HepG2 (cell line): Measurements from ENCODE around the gene SLC35F3. TPM values are rescaled to one million over a fixed set of nuclear protein-coding genes. Genes with fewer than 3 reads are reported as not detected.

Experiments
- ATAC-seq: fragments of 200-7000 bp; cut with Tn5 transposase; 3 replicates; pipeline ENCODE4 v1.9.1; 2020; ENCODE audit warnings: mild to moderate bottlenecking, moderate library complexity
- BruUV-seq: library from RNA; stranded (reverse); fragments of 400-500 nt; replicated peaks from 2 replicates; lab custom pipeline; 2021; lab: Mats Ljungman, UMichigan
- CTCF ChIA-PET: fragments of 300-600 bp; formaldehyde crosslinking; extraction: SDS; loops from one replicate; lab custom pipeline; 2021; ENCODE audit warnings: low total read pairs, inconsistent platforms, low intra/inter-chr PET ratio; lab: Yijun Ruan, JAX
- POLR2A ChIA-PET: fragments of 350-600 bp; sonication (Branson Sonifier 250); formaldehyde crosslinking; loops from one replicate; lab custom pipeline; 2020; ENCODE audit warnings: antibody characterized with exemption, inconsistent platforms; lab: Yijun Ruan, JAX
- DNase-seq: peaks from one replicate; pipeline ENCODE4 v3.0.0-alpha.2; 2015; ENCODE audit warnings: low spot score
- FAIRE-seq: peaks from 3 replicates; lab custom pipeline; 2011; peaks lifted over from hg19 to GRCh38; lab: Jason Lieb, UNC
- H2AFZ ChIP-seq: one replicate; pipeline ENCODE4 v1.6.1; 2011; ENCODE audit warnings: low read length, inconsistent platforms
- H3K27ac ChIP-seq: fragments of 300-600 bp; 3 replicates; pipeline ENCODE4 v1.8.0; 2011; ENCODE audit warnings: mixed run types, mild to moderate bottlenecking, mixed read lengths, low read length, inconsistent platforms; ENCODE audit not compliant: insufficient read depth; ENCODE audit errors: extremely low read length
- H3K27me3 ChIP-seq, 2 experiments: fragments of 200-600 bp in 1 of 2; 2 replicates in 1 of 2; 3 replicates in 1 of 2; pipeline versions ENCODE4 v1.6.0 to v1.8.0; 2011; ENCODE audit warnings: low read length in 2 of 2, mild to moderate bottlenecking in 2 of 2, moderate library complexity in 2 of 2, inconsistent platforms in 1 of 2; ENCODE audit not compliant: insufficient read depth in 2 of 2, control insufficient read depth in 1 of 2
- H3K36me3 ChIP-seq, 2 experiments: fragments of 200-600 bp in 1 of 2; replicated peaks in 1 of 2; 2 replicates in 1 of 2; 3 replicates in 1 of 2; pipeline versions ENCODE4 v1.5.1 to v1.8.0; 2011; ENCODE audit warnings: low read length in 2 of 2, inconsistent platforms in 1 of 2; ENCODE audit not compliant: insufficient read depth in 2 of 2, control insufficient read depth in 1 of 2
- H3K4me1 ChIP-seq: 2 replicates; pipeline ENCODE4 v1.5.1; 2012; ENCODE audit warnings: low read length, inconsistent platforms; ENCODE audit not compliant: insufficient read depth
- H3K4me2 ChIP-seq: 2 replicates; pipeline ENCODE4 v1.6.0; 2011; ENCODE audit warnings: low read depth, low read length, inconsistent platforms
- H3K4me3 ChIP-seq, 3 experiments: fragments of 200-600 bp in 1 of 3; sonication (generic), shearing (Covaris generic) in 1 of 3; replicated peaks in 1 of 3; 2 replicates each; pipeline ENCODE4 v1.5.1; 2011 to 2016; ENCODE audit warnings: low read length in 3 of 3, inconsistent platforms in 2 of 3, low read depth in 2 of 3, mild to moderate bottlenecking in 2 of 3, control low read depth in 1 of 3, mixed read lengths in 1 of 3; ENCODE audit not compliant: insufficient read depth in 1 of 3
- H3K79me2 ChIP-seq: one replicate; pipeline ENCODE4 v1.6.1; 2011; ENCODE audit warnings: low read length, inconsistent platforms; ENCODE audit not compliant: insufficient read depth
- H3K9ac ChIP-seq: 2 replicates; pipeline ENCODE4 v1.6.0; 2011; ENCODE audit warnings: mild to moderate bottlenecking, low read depth, low read length, inconsistent platforms; ENCODE audit not compliant: insufficient read depth
- H3K9me3 ChIP-seq: 2 replicates; pipeline ENCODE4 v1.5.1; 2012; ENCODE audit warnings: mild to moderate bottlenecking, low read length
- H4K20me1 ChIP-seq: 2 replicates; pipeline ENCODE4 v1.6.0; 2011; ENCODE audit warnings: inconsistent platforms, mild to moderate bottlenecking, low read length, moderate library complexity; ENCODE audit not compliant: insufficient read depth
- ATF7-NPFF ChIP-seq: sonication (generic); formaldehyde crosslinking; IDR thresholded peaks from 2 replicates; pipeline ENCODE4 v1.8.1; 2023; ENCODE audit warnings: mild to moderate bottlenecking, low read depth, missing genetic modification reagents, moderate library complexity
- GLI4 ChIP-seq: sonication (generic); formaldehyde crosslinking; IDR thresholded peaks from 2 replicates; pipeline ENCODE4 v1.5.1; 2020; ENCODE audit warnings: missing genetic modification reagents, mild to moderate bottlenecking, moderate library complexity, borderline replicate concordance
- MEF2D ChIP-seq: sonication (generic); formaldehyde crosslinking; IDR thresholded peaks from 2 replicates; pipeline ENCODE4 v1.5.1; 2020; ENCODE audit warnings: mild to moderate bottlenecking, missing genetic modification reagents
- POGZ ChIP-seq: sonication (generic); formaldehyde crosslinking; IDR thresholded peaks from 2 replicates; pipeline ENCODE4 v1.4.0; 2020; ENCODE audit warnings: mild to moderate bottlenecking, missing genetic modification reagents
- WGBS: methylation state at CpG from one replicate; pipeline ENCODE4 v1.1.6; 2017; ENCODE audit warnings: low lambda C conversion rate; 5-methylcytosine and 5-hydroxymethylcytosine counted together
- in situ Hi-C: cut with HindIII; loops from 2 replicates; pipeline ENCODE4 v1.10.0; 2017; ENCODE audit warnings: low pct_unique_long_range_greater_than_20kb; ENCODE audit not compliant: extremely low pct_ligation_motif_present
- intact Hi-C: fragments of 100-400 bp; cut with micrococcal nuclease; formaldehyde crosslinking; loops from one replicate; pipeline ENCODE4 v1.10.0; 2022; ENCODE audit not compliant: unreplicated experiment
- polyA plus RNA-seq, 8 experiments: library from polyadenylated mRNA; depleted of rRNA in 3 of 8; stranded (reverse) in 7 of 8; unstranded in 1 of 8; fragments of >200 nt; fragmentation: Illumina TruSeq in 4 of 8; extraction: Trizol in 4 of 8; gene quantifications; 2 replicates each; pipeline versions ENCODE4 v1.2.1 to v1.2.3, GENCODE V29; 2011 to 2016; ENCODE audit warnings: low read depth in 4 of 8, missing spikeins in 1 of 8, mixed read lengths in 1 of 8; ENCODE audit not compliant: insufficient read depth in 1 of 8
- total RNA-seq, 5 experiments: library from RNA; depleted of rRNA; stranded (reverse); fragments of >200 nt; fragmentation: Illumina TruSeq; extraction: Trizol; gene quantifications; 2 replicates each; pipeline ENCODE4 v1.2.3, GENCODE V29; 2016; ENCODE audit warnings: low read depth in 1 of 5
- TF ChIP-seq, protein P1 (sequence below): sonication (generic); formaldehyde crosslinking; IDR thresholded peaks from 2 replicates; pipeline ENCODE4 v1.4.0; 2020; ENCODE audit warnings: missing genetic modification reagents
- TF ChIP-seq, protein P2 (sequence below): sonication (generic); formaldehyde crosslinking; IDR thresholded peaks from 2 replicates; pipeline ENCODE4 v1.8.0; 2022; ENCODE audit warnings: mild to moderate bottlenecking, missing genetic modification reagents
- TF ChIP-seq, protein P3 (sequence below): sonication (generic); formaldehyde crosslinking; IDR thresholded peaks from 2 replicates; pipeline ENCODE4 v1.4.0; 2020; ENCODE audit warnings: missing genetic modification reagents, borderline replicate concordance
- TF ChIP-seq, protein P4 (sequence below): sonication (generic); formaldehyde crosslinking; IDR thresholded peaks from 2 replicates; pipeline ENCODE4 v1.4.0; 2020; ENCODE audit warnings: missing genetic modification reagents, borderline replicate concordance
- TF ChIP-seq, protein P5 (sequence below): sonication (generic); formaldehyde crosslinking; IDR thresholded peaks from 2 replicates; pipeline ENCODE4 v1.4.0; 2020; ENCODE audit warnings: mild to moderate bottlenecking, missing genetic modification reagents
- TF ChIP-seq, protein P6 (sequence below): sonication (generic); formaldehyde crosslinking; conservative IDR thresholded peaks from 2 replicates; pipeline ENCODE4 v1.4.0; 2020; ENCODE audit warnings: missing genetic modification reagents

SLC35F3 gene
- total and polyA plus RNA-seq, 2 of the 13 experiments (the other 11 are each of a cell fraction or from before 2014, with no cell fraction given) = not detected

DNA sequence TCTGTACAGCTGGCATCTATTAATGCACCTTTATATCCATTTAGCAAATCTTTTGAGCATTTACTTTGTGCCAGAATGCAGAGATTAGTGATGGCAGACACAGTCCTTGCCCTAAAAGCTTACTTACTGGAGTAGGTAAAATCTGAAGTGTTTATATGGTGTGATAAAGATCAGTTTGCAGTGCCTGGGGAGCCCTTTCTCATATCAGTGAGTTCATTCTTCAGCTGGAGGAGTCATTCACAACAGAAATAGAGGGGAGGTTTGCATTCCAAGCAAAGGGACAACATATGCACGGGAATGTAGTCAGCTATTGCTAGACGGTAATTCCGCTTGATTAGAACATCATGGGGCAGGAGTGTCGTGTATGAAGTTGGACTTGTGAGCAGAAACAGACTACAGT, 8.4 kb downstream of the SLC35F3 start:
- FAIRE-seq (no peak), DNase-seq (no peak), ATAC-seq (no peak)
- H3K27ac ChIP-seq = no peak overlapping the region
- no peak overlapping the region for H3K9ac ChIP-seq
- ChIA-PET POLR2A (no interaction called here), CTCF (no interaction called here)
- H3K9me3 ChIP-seq = no peaks in the 10 kb centered on the region
- H3K4me2 ChIP-seq = no peak overlapping the region
- in situ Hi-C loops (no loop called here), intact Hi-C loops (no loop called here)
- no peaks in the 10 kb centered on the region for H4K20me1 ChIP-seq
- H3K27me3 ChIP-seq = 0 out of 5 replicates have a peak, but pooled peaks cover 0 to under 1% of the 10 kb centered on the region in 2 experiments
- BruUV-seq = no TSS peak
- no peak overlapping the region for H2AFZ ChIP-seq
- H3K4me1 ChIP-seq = no peaks in the 10 kb centered on the region
- WGBS = 28% methylated on average over 4 of the region's 4 CpGs
- no peaks in the 10 kb centered on the region for H3K79me2 ChIP-seq
- no peaks in the 10 kb centered on the region for H3K36me3 ChIP-seq
- H3K4me3 ChIP-seq = no peak overlapping the region
- TF ChIP-seq, protein P1, sequence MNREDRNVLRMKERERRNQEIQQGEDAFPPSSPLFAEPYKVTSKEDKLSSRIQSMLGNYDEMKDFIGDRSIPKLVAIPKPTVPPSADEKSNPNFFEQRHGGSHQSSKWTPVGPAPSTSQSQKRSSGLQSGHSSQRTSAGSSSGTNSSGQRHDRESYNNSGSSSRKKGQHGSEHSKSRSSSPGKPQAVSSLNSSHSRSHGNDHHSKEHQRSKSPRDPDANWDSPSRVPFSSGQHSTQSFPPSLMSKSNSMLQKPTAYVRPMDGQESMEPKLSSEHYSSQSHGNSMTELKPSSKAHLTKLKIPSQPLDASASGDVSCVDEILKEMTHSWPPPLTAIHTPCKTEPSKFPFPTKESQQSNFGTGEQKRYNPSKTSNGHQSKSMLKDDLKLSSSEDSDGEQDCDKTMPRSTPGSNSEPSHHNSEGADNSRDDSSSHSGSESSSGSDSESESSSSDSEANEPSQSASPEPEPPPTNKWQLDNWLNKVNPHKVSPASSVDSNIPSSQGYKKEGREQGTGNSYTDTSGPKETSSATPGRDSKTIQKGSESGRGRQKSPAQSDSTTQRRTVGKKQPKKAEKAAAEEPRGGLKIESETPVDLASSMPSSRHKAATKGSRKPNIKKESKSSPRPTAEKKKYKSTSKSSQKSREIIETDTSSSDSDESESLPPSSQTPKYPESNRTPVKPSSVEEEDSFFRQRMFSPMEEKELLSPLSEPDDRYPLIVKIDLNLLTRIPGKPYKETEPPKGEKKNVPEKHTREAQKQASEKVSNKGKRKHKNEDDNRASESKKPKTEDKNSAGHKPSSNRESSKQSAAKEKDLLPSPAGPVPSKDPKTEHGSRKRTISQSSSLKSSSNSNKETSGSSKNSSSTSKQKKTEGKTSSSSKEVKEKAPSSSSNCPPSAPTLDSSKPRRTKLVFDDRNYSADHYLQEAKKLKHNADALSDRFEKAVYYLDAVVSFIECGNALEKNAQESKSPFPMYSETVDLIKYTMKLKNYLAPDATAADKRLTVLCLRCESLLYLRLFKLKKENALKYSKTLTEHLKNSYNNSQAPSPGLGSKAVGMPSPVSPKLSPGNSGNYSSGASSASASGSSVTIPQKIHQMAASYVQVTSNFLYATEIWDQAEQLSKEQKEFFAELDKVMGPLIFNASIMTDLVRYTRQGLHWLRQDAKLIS (CRISPR knock-in tag) = no peak
- TF ChIP-seq ATF7-NPFF (CRISPR knock-in tag) (no peak), MEF2D (CRISPR knock-in tag) (no peak), GLI4 (CRISPR knock-in tag) (no peak), POGZ (CRISPR knock-in tag) (no peak)
- TF ChIP-seq, protein P2, sequence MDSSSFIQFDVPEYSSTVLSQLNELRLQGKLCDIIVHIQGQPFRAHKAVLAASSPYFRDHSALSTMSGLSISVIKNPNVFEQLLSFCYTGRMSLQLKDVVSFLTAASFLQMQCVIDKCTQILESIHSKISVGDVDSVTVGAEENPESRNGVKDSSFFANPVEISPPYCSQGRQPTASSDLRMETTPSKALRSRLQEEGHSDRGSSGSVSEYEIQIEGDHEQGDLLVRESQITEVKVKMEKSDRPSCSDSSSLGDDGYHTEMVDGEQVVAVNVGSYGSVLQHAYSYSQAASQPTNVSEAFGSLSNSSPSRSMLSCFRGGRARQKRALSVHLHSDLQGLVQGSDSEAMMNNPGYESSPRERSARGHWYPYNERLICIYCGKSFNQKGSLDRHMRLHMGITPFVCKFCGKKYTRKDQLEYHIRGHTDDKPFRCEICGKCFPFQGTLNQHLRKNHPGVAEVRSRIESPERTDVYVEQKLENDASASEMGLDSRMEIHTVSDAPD (CRISPR knock-in tag) = no peak
- TF ChIP-seq, protein P3, sequence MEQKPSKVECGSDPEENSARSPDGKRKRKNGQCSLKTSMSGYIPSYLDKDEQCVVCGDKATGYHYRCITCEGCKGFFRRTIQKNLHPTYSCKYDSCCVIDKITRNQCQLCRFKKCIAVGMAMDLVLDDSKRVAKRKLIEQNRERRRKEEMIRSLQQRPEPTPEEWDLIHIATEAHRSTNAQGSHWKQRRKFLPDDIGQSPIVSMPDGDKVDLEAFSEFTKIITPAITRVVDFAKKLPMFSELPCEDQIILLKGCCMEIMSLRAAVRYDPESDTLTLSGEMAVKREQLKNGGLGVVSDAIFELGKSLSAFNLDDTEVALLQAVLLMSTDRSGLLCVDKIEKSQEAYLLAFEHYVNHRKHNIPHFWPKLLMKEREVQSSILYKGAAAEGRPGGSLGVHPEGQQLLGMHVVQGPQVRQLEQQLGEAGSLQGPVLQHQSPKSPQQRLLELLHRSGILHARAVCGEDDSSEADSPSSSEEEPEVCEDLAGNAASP (CRISPR knock-in tag) = no peak
- TF ChIP-seq, protein P4, sequence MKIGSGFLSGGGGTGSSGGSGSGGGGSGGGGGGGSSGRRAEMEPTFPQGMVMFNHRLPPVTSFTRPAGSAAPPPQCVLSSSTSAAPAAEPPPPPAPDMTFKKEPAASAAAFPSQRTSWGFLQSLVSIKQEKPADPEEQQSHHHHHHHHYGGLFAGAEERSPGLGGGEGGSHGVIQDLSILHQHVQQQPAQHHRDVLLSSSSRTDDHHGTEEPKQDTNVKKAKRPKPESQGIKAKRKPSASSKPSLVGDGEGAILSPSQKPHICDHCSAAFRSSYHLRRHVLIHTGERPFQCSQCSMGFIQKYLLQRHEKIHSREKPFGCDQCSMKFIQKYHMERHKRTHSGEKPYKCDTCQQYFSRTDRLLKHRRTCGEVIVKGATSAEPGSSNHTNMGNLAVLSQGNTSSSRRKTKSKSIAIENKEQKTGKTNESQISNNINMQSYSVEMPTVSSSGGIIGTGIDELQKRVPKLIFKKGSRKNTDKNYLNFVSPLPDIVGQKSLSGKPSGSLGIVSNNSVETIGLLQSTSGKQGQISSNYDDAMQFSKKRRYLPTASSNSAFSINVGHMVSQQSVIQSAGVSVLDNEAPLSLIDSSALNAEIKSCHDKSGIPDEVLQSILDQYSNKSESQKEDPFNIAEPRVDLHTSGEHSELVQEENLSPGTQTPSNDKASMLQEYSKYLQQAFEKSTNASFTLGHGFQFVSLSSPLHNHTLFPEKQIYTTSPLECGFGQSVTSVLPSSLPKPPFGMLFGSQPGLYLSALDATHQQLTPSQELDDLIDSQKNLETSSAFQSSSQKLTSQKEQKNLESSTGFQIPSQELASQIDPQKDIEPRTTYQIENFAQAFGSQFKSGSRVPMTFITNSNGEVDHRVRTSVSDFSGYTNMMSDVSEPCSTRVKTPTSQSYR (CRISPR knock-in tag) = no peak
- TF ChIP-seq, protein P5, sequence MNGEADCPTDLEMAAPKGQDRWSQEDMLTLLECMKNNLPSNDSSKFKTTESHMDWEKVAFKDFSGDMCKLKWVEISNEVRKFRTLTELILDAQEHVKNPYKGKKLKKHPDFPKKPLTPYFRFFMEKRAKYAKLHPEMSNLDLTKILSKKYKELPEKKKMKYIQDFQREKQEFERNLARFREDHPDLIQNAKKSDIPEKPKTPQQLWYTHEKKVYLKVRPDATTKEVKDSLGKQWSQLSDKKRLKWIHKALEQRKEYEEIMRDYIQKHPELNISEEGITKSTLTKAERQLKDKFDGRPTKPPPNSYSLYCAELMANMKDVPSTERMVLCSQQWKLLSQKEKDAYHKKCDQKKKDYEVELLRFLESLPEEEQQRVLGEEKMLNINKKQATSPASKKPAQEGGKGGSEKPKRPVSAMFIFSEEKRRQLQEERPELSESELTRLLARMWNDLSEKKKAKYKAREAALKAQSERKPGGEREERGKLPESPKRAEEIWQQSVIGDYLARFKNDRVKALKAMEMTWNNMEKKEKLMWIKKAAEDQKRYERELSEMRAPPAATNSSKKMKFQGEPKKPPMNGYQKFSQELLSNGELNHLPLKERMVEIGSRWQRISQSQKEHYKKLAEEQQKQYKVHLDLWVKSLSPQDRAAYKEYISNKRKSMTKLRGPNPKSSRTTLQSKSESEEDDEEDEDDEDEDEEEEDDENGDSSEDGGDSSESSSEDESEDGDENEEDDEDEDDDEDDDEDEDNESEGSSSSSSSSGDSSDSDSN = no peak
- TF ChIP-seq, protein P6, sequence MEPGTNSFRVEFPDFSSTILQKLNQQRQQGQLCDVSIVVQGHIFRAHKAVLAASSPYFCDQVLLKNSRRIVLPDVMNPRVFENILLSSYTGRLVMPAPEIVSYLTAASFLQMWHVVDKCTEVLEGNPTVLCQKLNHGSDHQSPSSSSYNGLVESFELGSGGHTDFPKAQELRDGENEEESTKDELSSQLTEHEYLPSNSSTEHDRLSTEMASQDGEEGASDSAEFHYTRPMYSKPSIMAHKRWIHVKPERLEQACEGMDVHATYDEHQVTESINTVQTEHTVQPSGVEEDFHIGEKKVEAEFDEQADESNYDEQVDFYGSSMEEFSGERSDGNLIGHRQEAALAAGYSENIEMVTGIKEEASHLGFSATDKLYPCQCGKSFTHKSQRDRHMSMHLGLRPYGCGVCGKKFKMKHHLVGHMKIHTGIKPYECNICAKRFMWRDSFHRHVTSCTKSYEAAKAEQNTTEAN (CRISPR knock-in tag) = no peak
